NB4 (cell line): ENCODE results near the gene KCNJ2.

Source experiments
- DNase-seq: peaks from one replicate; pipeline ENCODE4 v3.0.0; 2010; ENCODE audit warnings: low read depth
- H3K4me3 ChIP-seq: one replicate; pipeline ENCODE4 v1.5.1; 2011; ENCODE audit warnings: mild to moderate bottlenecking, low read depth, low read length, moderate library complexity
- CTCF ChIP-seq: IDR thresholded peaks from one replicate; pipeline ENCODE4 v1.5.1; 2012; ENCODE audit warnings: low read depth, low read length
- MAX ChIP-seq: IDR thresholded peaks from 2 replicates; pipeline ENCODE4 v1.6.1; 2011; ENCODE audit warnings: low read depth, low read length
- MYC ChIP-seq: IDR thresholded peaks from 2 replicates; pipeline ENCODE4 v1.6.1; 2011; ENCODE audit warnings: low read depth, low read length
- POLR2A ChIP-seq: IDR thresholded peaks from 2 replicates; pipeline ENCODE4 v1.6.1; 2011; ENCODE audit warnings: mild to moderate bottlenecking; ENCODE audit not compliant: insufficient read length; ENCODE audit errors: extremely low read depth

KCNJ2 gene

GRCh38 chr17:70168977-70169708 lies at the start of gene KCNJ2:
Gene KCNJ2 (plus strand): TSS chr17:70169532. CDS start chr17:70175040, 5,508 bp downstream.
- DNase-seq = peak; percentile 71
- H3K4me3 ChIP-seq = no peak within 1 kb of the TSS
- TF ChIP-seq MAX (no peak), CTCF (no peak), MYC (no peak), POLR2A (no peak)

GRCh38 chr17:70119545-70119944 lies 49.8 kb upstream of the KCNJ2 start:
- no peak for DNase-seq
- TF ChIP-seq POLR2A (no peak), MYC (no peak), MAX (no peak), CTCF (no peak)
- no peak overlapping the region for H3K4me3 ChIP-seq

GRCh38 chr17:70119983-70120382 lies 49.3 kb upstream of the KCNJ2 start:
- DNase-seq = no peak
- TF ChIP-seq MAX (no peak), POLR2A (no peak), CTCF (no peak), MYC (no peak)
- no peak overlapping the region for H3K4me3 ChIP-seq

- H3K4me3 ChIP-seq = no peak overlapping the region
- no peak for DNase-seq
- TF ChIP-seq CTCF (no peak), MYC (no peak), MAX (no peak), POLR2A (no peak)
Observed at GRCh38 chr17:70120425-70120824, 48.9 kb upstream of the KCNJ2 start.

- no peak for DNase-seq
- no peak overlapping the region for H3K4me3 ChIP-seq
- no peak for TF ChIP-seq MAX
- no peak for TF ChIP-seq CTCF
- TF ChIP-seq MYC = no peak
Observed at GRCh38 chr17:70121126-70121525, 48.2 kb upstream of the KCNJ2 start.
